CD4-positive, alpha-beta T cell (primary cell): ENCODE results near the gene OPRD1. TPM values are rescaled to one million over a fixed set of nuclear protein-coding genes. Genes with fewer than 3 reads are reported as not detected.

Experiments
- ATAC-seq: fragments of 200-7000 bp; cut with Tn5 transposase; one replicate; pipeline ENCODE4 v1.10.0; 2022; ENCODE audit warnings: mild to moderate bottlenecking; ENCODE audit not compliant: poor library complexity
- CTCF ChIA-PET: fragments of 350-600 bp; sonication (Branson Sonifier 250); formaldehyde crosslinking; loops from one replicate; lab custom pipeline; 2021; ENCODE audit warnings: antibody characterized with exemption, inconsistent platforms; lab: Charles Lee
- POLR2A ChIA-PET: fragments of 350-600 bp; sonication (Branson Sonifier 250); formaldehyde crosslinking; loops from one replicate; lab custom pipeline; 2021; ENCODE audit warnings: antibody characterized with exemption, inconsistent platforms; lab: Charles Lee
- DNase-seq, 14 experiments: peaks; one replicate each; pipeline ENCODE4 v3.0.0-alpha.2; 2013 to 2020; ENCODE audit warnings: mixed read lengths in 2 of 14
- H3K27ac ChIP-seq, 2 donors: one replicate each; pipeline versions ENCODE4 v1.5.1 to v1.7.0; 2013; ENCODE audit warnings: low read length in 2 of 2, low read depth in 1 of 2, mild to moderate bottlenecking in 1 of 2
- H3K27me3 ChIP-seq, 2 experiments: 1 replicate in 1 of 2; 2 replicates in 1 of 2; pipeline versions ENCODE4 v1.6.1 to v1.7.0; 2013; ENCODE audit warnings: low read length in 2 of 2, control low read depth in 1 of 2, mild to moderate bottlenecking in 1 of 2, moderate library complexity in 1 of 2; ENCODE audit not compliant: insufficient read depth in 2 of 2, control insufficient read depth in 1 of 2
- H3K36me3 ChIP-seq: one replicate; pipeline ENCODE4 v1.6.1; 2013; ENCODE audit warnings: low read length, control low read depth; ENCODE audit not compliant: insufficient read depth
- H3K4me1 ChIP-seq: one replicate; pipeline ENCODE4 v1.6.1; 2013; ENCODE audit warnings: low read length, control low read depth; ENCODE audit not compliant: insufficient read depth
- H3K4me3 ChIP-seq: one replicate; pipeline ENCODE4 v1.5.1; 2013; ENCODE audit warnings: mild to moderate bottlenecking, low read length, moderate library complexity
- H3K9me3 ChIP-seq, 2 experiments: 1 replicate in 1 of 2; 2 replicates in 1 of 2; pipeline versions ENCODE4 v1.6.1 to v1.7.0; 2013; ENCODE audit warnings: low read length in 2 of 2, mild to moderate bottlenecking in 2 of 2, control low read depth in 1 of 2, moderate library complexity in 1 of 2; ENCODE audit not compliant: control insufficient read depth in 1 of 2, insufficient read depth in 1 of 2
- H3K27ac Mint-ChIP-seq: one replicate; pipeline ENCODE4 v1.8.0; 2020; ENCODE audit warnings: mixed read lengths
- H3K27me3 Mint-ChIP-seq: one replicate; pipeline ENCODE4 v1.8.0; 2021; ENCODE audit warnings: mixed read lengths
- H3K36me3 Mint-ChIP-seq: one replicate; pipeline ENCODE4 v1.8.0; 2021; ENCODE audit warnings: low read depth, mixed read lengths
- H3K4me1 Mint-ChIP-seq: one replicate; pipeline ENCODE4 v1.8.0; 2021; ENCODE audit warnings: low read depth, mixed read lengths
- H3K4me3 Mint-ChIP-seq: one replicate; pipeline ENCODE4 v1.8.0; 2020; ENCODE audit warnings: mild to moderate bottlenecking, mixed read lengths
- H3K9me3 Mint-ChIP-seq: one replicate; pipeline ENCODE4 v1.8.0; 2020; ENCODE audit warnings: mixed read lengths
- CTCF ChIP-seq: fragments of 200-600 bp; IDR thresholded peaks from one replicate; pipeline ENCODE4 v1.8.0; 2022; ENCODE audit warnings: antibody characterized with exemption, mild to moderate bottlenecking
- intact Hi-C, 2 experiments: fragments of 100-400 bp; cut with DNase I in 1 of 2; cut with micrococcal nuclease in 1 of 2; formaldehyde crosslinking; loops; one replicate each; pipeline versions ENCODE4 v1.15.1 to v1.9.0; 2023 to 2025; cut with DNase I, micrococcal nuclease
- total RNA-seq, 174 experiments: library from RNA in 2 of 174; stranded (reverse) in 2 of 174; gene quantifications; one replicate each; pipeline ENCODE4 v1.2.3 and lab custom pipeline; 2021 to 2026

Gene OPRD1
- total RNA-seq, 2 experiments from 2014 or later, result not detected

DNA sequence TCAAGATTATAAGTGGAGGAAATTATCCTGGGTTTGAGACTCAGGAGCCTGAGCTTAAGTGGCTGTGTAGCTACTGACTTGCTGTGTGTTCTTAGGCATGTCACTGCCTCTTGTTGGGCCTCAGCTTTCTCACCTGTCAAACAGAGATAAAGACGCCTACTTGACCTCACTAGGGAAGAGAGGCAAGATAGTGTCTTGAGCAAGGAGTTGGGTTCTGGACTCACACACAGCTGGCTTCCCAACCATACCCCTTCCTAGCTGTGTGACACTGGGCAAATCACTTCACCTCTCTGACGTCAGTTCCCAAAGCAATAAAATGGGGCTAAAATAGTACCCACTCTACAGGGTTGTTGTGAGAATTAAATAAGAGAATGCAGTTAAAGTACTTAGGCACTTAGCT is 90.8 kb downstream of the OPRD1 start:
- POLR2A ChIA-PET, result interaction anchor here (1.0 to 1.9 kb wide), 3 partner anchors 11 to 24 kb away, joined by 4 to 6 read pairs (median 5); no protein-coding TSS in a partner anchor
- no peak for DNase-seq

DNA sequence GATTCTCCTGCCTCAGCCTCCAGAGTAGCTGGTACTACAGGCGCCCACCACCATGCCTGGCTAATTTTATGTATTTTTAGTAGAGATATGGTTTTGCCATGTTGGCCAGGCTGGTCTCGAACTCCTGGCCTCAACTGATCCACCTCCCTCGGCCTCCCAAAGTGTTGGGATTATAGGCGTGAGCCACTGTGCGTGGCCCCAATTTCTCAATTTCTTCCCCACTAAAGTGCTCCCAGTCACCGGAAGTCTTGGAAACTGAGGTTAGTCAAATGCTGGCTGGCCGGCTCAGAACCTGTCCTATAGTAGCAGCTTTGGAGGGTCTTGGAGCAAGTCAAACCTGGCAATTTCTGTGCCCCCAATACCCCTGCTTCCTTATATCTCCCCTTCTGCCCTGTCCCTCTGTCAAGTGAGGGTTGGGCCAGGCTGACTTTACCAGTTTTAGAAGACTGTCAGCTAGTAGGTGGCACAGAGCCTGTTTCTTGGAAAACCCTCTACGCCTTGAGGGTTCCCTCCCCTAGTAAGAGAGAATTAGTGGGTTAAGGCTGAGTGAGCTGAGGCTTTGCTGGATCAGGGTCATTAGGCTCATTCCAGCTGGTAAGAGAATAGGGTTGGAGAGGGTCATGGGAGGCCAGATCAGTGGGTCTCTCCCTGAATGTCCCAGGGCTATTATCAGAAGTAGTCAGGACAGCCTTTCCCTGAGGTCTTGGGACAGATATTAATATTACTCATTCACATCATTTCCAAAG is 94.1 kb downstream of the OPRD1 start:
- no peak overlapping the region for H3K4me3 ChIP-seq
- H3K27me3 Mint-ChIP-seq, result no peaks in the 10 kb centered on the region
- H3K4me1 Mint-ChIP-seq, result no peaks in the 10 kb centered on the region
- no peaks in the 10 kb centered on the region for H3K36me3 ChIP-seq
- ChIA-PET CTCF (interaction anchor here (0.7 to 1.1 kb wide), 2 partner anchors 50 to 127 kb away, joined by 3 to 4 read pairs; no protein-coding TSS in a partner anchor), POLR2A (no interaction called here)
- H3K4me1 ChIP-seq, result peaks cover 5% of the 10 kb centered on the region
- no peaks in the 10 kb centered on the region for H3K9me3 Mint-ChIP-seq
- H3K4me3 Mint-ChIP-seq, result no peak overlapping the region
- DNase-seq (no peak), ATAC-seq (no peak)
- H3K36me3 Mint-ChIP-seq, result no peaks in the 10 kb centered on the region
- H3K27ac ChIP-seq, result no peak overlapping the region
- no peaks in the 10 kb centered on the region for H3K27me3 ChIP-seq
- no peak overlapping the region for H3K27ac Mint-ChIP-seq
- intact Hi-C loops, result no loop called here
- TF ChIP-seq CTCF, result no peak
- H3K9me3 ChIP-seq, result peaks cover 0 to 5% of the 10 kb centered on the region in 2 experiments

More for the DNA sequence above, 90.8 kb downstream of the OPRD1 start:
- H3K27ac ChIP-seq, result no peak overlapping the region
- H3K27me3 ChIP-seq, result no peaks in the 10 kb centered on the region
- Mint-ChIP-seq H3K9me3 (no peaks in the 10 kb centered on the region), H3K27me3 (no peaks in the 10 kb centered on the region), H3K4me1 (peaks cover 24% of the 10 kb centered on the region), H3K27ac (no peak overlapping the region), H3K4me3 (no peak overlapping the region), H3K36me3 (no peaks in the 10 kb centered on the region)
- ATAC-seq, result no peak
- H3K4me3 ChIP-seq, result no peak overlapping the region
- intact Hi-C loops, result no loop called here
- H3K9me3 ChIP-seq, result peaks cover 0 to 5% of the 10 kb centered on the region in 2 experiments
- TF ChIP-seq CTCF, result no peak
- no peaks in the 10 kb centered on the region for H3K36me3 ChIP-seq
- CTCF ChIA-PET, result interaction anchor here (0.8 to 1.1 kb wide), 2 partner anchors 9 to 21 kb away, joined by 3 read pairs; no protein-coding TSS in a partner anchor
- peaks cover 24% of the 10 kb centered on the region for H3K4me1 ChIP-seq

DNA sequence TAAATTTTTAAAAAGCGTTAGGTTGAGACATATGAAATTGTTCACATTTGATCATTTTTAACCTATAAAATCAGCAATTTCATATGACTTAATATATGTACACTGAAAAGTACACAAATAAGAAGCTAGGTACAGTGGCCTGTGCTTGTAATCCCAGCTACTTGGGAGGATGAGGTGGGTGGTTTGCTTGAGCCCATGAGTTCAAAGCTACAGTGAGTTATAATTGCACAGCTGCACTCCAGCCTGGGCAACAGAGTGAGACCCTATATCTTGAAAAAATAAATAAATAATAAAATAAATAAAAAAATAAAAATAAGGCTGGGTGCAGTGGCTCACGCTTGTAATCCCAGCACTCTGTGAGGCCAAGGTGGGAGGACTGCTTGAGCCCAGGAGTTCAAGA is 97.2 kb downstream of the OPRD1 start:
- H3K4me3 ChIP-seq, result no peak overlapping the region
- H3K9me3 ChIP-seq, result peaks cover 0 to 5% of the 10 kb centered on the region in 2 experiments
- Mint-ChIP-seq H3K27ac (no peak overlapping the region), H3K4me3 (no peak overlapping the region), H3K27me3 (no peaks in the 10 kb centered on the region), H3K9me3 (no peaks in the 10 kb centered on the region), H3K36me3 (no peaks in the 10 kb centered on the region), H3K4me1 (peaks cover 8% of the 10 kb centered on the region)
- ChIA-PET CTCF (no interaction called here), POLR2A (interaction anchor here (1.0 to 1.2 kb wide), 2 partner anchors 32 to 266 kb away, joined by 3 read pairs; partner anchors contain the start of gene TAF12)
- DNase-seq (no peak), ATAC-seq (no peak)
- H3K36me3 ChIP-seq, result no peaks in the 10 kb centered on the region
- H3K27ac ChIP-seq, result no peak overlapping the region
- H3K4me1 ChIP-seq, result peaks cover 10% of the 10 kb centered on the region
- intact Hi-C loops, result no loop called here
- TF ChIP-seq CTCF, result no peak
- no peaks in the 10 kb centered on the region for H3K27me3 ChIP-seq
